Brain microvascular endothelial cell (primary cell): ENCODE data around the gene RADX.
A peak's percentile ranks its signal among the peaks of the same experiment; 100 is the strongest.

Experiments used
- DNase-seq: peaks from one replicate; pipeline ENCODE4 v3.0.0-alpha.2; 2020
- H3K27ac ChIP-seq: fragments of 250-450 bp; sonication (Bioruptor Pico); 2 replicates; pipeline ENCODE4 v1.5.1; 2020; ENCODE audit warnings: mild to moderate bottlenecking, moderate library complexity
- H3K27me3 ChIP-seq: fragments of 250-450 bp; sonication (Bioruptor Pico); replicated peaks from 2 replicates; pipeline ENCODE4 v1.5.1; 2020; ENCODE audit warnings: mild to moderate bottlenecking
- H3K36me3 ChIP-seq: fragments of 250-450 bp; sonication (Bioruptor Pico); replicated peaks from 2 replicates; pipeline ENCODE4 v1.5.1; 2020; ENCODE audit warnings: mild to moderate bottlenecking
- H3K4me3 ChIP-seq: 2 replicates; pipeline ENCODE4 v1.5.1; 2011; ENCODE audit warnings: low read depth, mild to moderate bottlenecking, control low read depth, low read length, moderate library complexity
- in situ Hi-C: cut with HindIII; loops from 2 replicates; pipeline ENCODE4 v1.10.0; 2017; ENCODE audit warnings: low sequenced_read_pairs, low pct_ligation_motif_present
- TF ChIP-seq, protein P1 (sequence below): IDR thresholded peaks from 2 replicates; pipeline ENCODE4 v1.5.1; 2011; ENCODE audit warnings: low read depth, mild to moderate bottlenecking, moderate library complexity, low read length, control low read depth, inconsistent platforms; ENCODE audit errors: missing control alignments

Gene RADX

DNA sequence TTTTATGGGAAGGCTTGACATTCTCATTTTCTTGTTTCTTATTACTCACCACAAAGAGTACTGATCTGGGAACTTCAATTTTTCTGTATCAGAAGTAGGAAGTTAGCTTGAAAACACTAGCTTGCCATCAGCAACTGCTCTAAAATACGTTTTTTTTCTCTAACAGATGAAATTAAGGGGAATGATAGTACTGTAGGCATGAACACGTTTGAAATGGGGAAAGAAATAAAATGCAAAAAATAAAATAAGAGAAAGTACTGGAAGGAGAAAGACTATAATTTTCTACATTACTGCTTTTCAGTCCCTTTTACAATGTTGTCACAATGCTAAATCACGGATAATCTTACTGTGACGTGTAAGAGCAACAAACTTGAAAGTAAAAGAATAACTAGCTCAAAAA is 1.5 kb downstream of the RADX start:
- H3K36me3 ChIP-seq = no peaks in the 10 kb centered on the region
- peak overlapping the region; percentile 66 for H3K4me3 ChIP-seq
- H3K27ac ChIP-seq = no peak overlapping the region
- DNase-seq = no peak
- TF ChIP-seq, protein P1, sequence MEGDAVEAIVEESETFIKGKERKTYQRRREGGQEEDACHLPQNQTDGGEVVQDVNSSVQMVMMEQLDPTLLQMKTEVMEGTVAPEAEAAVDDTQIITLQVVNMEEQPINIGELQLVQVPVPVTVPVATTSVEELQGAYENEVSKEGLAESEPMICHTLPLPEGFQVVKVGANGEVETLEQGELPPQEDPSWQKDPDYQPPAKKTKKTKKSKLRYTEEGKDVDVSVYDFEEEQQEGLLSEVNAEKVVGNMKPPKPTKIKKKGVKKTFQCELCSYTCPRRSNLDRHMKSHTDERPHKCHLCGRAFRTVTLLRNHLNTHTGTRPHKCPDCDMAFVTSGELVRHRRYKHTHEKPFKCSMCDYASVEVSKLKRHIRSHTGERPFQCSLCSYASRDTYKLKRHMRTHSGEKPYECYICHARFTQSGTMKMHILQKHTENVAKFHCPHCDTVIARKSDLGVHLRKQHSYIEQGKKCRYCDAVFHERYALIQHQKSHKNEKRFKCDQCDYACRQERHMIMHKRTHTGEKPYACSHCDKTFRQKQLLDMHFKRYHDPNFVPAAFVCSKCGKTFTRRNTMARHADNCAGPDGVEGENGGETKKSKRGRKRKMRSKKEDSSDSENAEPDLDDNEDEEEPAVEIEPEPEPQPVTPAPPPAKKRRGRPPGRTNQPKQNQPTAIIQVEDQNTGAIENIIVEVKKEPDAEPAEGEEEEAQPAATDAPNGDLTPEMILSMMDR = no peak
- H3K27me3 ChIP-seq = no peaks in the 10 kb centered on the region
- in situ Hi-C loops = no loop called here

DNA sequence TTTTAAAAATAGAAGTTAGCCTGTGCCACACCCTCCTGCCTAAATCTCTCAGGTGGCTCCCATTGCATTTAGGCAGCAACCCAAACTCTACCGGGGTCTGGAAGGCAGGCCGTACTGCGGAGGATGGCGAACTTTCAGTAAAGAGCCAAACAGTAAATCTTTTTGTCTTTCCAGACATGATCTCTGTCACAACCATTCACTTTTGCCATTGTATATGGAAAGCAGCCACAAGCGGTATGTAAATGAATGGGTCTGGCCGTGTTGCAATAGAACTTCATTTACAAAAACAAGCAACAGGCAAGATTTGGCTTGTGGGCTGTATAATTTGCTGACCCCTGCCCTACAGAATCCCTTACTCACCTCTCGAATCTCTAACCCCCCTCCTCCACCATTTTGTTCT is 3.3 kb downstream of the RADX start:
- no peak overlapping the region for H3K4me3 ChIP-seq
- in situ Hi-C loops = no loop called here
- DNase-seq = no peak
- TF ChIP-seq, protein P1 = no peak
- H3K27ac ChIP-seq = no peak overlapping the region
- no peaks in the 10 kb centered on the region for H3K27me3 ChIP-seq
- H3K36me3 ChIP-seq = no peaks in the 10 kb centered on the region

DNA sequence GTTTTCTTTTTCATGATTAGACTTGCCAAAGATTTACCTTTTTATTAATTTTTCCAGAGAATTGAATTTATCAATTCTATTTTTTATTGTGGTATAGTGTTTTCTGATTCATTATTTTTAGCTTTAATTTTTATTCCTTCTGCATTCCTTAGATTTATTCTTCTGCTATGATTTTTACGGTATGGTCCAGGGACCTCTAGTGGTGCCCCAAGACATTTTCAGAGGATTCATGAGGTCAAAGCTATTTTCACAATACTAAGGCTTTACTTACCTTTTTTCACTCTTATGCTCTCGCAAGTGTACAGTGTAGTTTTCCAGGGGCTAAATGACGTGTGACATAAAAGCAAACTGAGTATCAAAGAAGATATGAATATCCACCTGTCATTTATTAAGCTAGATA is 8.0 kb downstream of the RADX start:
- TF ChIP-seq, protein P1 = peak; percentile 64
- in situ Hi-C loops = no loop called here
- DNase-seq = no peak

DNA sequence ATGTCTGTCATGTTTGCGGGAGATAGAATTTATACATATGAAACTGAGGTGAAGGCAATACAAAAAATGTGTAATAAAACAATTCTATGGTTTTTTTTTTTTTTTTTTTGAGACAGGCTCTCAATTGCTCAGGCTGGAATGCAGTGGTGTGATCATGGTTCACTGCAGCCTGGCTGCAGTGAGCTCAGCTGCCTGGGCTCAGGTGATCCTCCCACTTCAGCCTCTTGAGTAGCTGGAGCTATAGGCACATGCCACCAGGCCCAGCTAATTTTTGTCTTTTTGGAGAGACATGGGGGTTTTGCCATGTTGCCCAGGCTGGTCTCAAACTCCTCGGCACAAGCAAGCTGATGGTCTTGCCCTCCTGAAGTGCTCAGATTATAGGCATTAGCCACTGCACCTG is 10.1 kb downstream of the RADX start:
- TF ChIP-seq, protein P1 = no peak
- in situ Hi-C loops = no loop called here
- H3K36me3 ChIP-seq = no peaks in the 10 kb centered on the region
- H3K27me3 ChIP-seq = no peaks in the 10 kb centered on the region
- no peak overlapping the region for H3K4me3 ChIP-seq
- no peak overlapping the region for H3K27ac ChIP-seq
- no peak for DNase-seq

More for the DNA sequence above, 8.0 kb downstream of the RADX start:
- no peak overlapping the region for H3K27ac ChIP-seq
- H3K4me3 ChIP-seq = no peak overlapping the region
- no peaks in the 10 kb centered on the region for H3K27me3 ChIP-seq
- no peaks in the 10 kb centered on the region for H3K36me3 ChIP-seq

DNA sequence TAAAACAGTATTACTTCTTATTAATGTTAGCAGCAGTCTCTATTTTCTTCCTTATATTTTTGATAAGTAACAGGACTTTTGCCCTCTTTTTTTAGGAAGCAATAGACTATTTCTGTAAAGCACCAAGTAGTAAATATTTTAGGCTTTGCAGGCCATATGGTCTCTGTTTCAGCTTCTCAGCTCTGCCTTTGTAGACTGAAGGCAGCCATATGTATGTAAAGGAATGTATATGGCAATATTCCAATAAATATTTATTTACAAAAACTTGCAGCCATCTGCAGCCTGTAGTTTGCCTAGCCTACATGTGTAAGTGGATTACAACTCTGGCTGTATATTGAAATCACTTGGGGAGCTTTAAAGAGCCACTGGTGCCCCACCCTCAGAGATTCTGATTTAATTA is 15.0 kb downstream of the RADX start:
- no peaks in the 10 kb centered on the region for H3K36me3 ChIP-seq
- TF ChIP-seq, protein P1 = no peak
- in situ Hi-C loops = no loop called here

DNA sequence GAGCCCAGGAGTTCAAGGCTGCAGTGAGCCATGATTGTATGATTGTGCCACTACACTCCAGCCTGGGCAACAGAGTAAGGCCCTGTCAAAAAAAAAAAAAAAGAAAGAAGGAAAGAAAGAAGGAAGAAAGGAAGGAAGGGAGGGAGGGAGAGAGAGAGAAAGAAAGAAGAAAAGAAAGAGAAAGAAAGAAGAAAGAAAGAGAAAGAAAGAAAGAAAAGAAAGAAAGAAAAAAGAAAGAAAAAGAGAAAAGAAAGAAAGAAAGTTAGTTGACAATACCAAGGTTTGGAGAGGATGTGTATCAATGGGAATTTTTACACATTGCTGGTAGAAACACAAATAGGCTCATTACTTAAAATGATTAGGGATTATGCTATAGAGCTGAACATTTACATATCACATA is 19.8 kb downstream of the RADX start:
- H3K27ac ChIP-seq = no peak overlapping the region
- no peak for DNase-seq
- H3K27me3 ChIP-seq = no peaks in the 10 kb centered on the region
- TF ChIP-seq, protein P1 = no peak
- H3K36me3 ChIP-seq = no peaks in the 10 kb centered on the region
- no peak overlapping the region for H3K4me3 ChIP-seq
- in situ Hi-C loops = no loop called here

More for the DNA sequence above, 15.0 kb downstream of the RADX start:
- Histone ChIP-seq H3K27ac (no peak overlapping the region), H3K27me3 (no peaks in the 10 kb centered on the region), H3K4me3 (no peak overlapping the region)
- DNase-seq = no peak
